IPS DF 4.7 (cell line): Measurements from ENCODE around the gene LILRA2.
"Not testable (repeated sequence)": the region's sequence is repeated elsewhere in the genome, so short reads cannot be mapped to it uniquely, and the experiment has no call there.

Source experiments
- DNase-seq: peaks from one replicate; pipeline ENCODE4 v3.0.0-alpha.2; 2013; ENCODE audit warnings: low spot score; ENCODE audit errors: extremely low read depth

Gene LILRA2

DNA sequence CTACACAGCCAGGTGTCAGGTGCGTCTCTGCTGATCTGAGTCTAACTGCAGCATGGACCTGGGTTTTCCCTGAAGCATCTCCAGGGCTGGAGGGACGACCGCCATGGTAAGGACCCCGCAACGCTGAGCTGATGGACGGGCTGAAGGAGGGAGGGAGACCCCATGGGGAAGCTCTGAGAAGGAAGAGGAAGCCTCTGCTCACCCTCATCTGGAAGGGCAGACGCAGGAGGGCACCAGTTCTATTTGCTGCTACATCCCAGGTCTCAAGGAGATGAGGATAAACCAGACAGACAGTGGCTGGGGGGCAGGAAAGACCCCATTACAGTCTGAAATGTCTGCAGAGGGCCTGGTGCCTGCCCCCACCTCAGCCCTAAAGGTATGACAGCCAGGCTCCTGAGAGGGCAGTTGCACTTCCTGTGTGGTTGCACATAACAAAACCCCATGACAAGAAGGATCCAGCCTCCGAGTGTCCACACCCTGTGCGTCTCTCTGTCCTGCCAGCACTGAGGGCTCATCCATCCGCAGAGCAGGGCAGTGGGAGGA lies at the start of gene LILRA2:
TSS of gene LILRA2 (plus strand) at position 461 of the 543 bp plus-strand sequence. CDS start 89 bp downstream, outside the sequence.
- no peak for DNase-seq

DNA sequence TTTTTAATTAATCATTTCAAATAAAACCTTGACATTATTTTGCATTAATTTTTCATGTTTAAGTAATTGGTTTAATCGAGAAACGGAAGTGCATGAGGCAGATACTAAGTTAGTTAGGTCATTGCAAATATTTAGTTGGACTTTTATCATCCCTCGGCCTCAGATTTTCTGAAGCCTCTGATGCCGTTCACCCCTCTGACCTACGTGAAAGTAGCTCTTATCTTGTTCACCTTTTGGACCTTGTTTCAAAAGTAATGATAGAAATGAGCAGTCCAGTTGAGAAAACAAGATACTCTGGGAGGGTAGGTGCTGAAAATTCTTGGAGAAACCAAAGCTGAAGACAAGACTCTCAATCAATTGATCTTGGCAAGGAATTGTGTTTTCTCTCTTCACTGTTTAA lies 48.0 kb upstream of the LILRA2 start:
- no peak for DNase-seq

GRCh38 chr19:54526972-54527371 lies 46.6 kb upstream of the LILRA2 start:
- no peak for DNase-seq

DNA sequence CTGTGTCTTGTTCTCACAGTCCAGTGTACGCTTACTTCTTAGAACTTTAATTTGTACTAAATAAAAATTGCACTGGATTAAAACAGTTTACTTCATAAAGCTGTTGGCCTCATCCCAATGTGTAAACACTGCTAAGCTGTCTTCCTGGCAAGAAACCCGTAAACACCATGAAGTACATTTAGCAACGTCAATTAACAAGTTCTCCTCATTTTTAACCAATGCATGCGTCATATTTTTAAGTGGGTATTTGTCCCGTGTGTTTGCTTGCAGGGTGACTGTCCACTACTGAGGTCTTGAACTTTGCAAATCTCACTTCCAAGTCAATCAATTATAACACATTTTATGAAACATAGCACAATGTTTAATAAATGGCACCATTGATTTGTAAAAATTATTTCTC lies 42.7 kb upstream of the LILRA2 start:
- DNase-seq = no peak

DNA sequence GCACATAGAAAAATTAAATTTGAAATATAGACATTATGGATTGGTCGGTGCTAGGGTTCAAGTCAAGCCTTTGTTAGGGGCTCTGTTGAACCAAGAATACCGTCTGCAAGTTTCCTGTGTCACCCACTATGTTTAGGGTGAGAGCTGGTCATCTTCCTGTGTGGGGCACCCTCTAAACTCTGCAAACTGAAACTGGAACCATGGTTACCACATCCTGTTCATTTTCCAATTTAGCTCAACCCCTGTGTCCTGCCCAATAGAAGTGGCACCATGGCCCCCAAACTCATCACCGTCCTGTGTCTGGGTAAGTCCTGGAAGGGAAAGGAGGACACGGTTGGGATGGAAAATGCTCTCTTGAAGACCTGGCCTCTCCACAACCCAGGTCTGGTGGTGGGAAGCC lies 41.1 kb upstream of the LILRA2 start:
- DNase-seq = no peak

GRCh38 chr19:54533476-54533875 lies 40.1 kb upstream of the LILRA2 start:
- DNase-seq = no peak

GRCh38 chr19:54534156-54534555 lies 39.4 kb upstream of the LILRA2 start:
- DNase-seq = no peak

DNA sequence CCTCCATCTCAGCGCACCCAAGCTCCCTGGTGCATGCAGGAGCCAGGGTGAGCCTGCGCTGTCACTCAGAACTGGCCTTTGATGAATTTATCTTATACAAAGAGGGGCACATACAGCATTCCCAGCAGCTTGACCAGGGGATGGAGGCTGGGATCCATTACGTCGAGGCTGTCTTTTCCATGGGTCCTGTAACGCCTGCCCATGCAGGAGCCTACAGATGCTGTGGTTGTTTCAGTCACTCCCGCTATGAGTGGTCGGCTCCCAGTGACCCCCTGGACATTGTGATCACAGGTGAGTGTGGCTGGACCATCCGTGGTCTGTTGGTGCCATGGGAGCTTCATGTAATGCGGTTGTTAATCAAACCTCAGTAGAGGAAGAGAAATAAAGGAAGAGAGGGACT lies 38.0 kb upstream of the LILRA2 start:
- DNase-seq = no peak

DNA sequence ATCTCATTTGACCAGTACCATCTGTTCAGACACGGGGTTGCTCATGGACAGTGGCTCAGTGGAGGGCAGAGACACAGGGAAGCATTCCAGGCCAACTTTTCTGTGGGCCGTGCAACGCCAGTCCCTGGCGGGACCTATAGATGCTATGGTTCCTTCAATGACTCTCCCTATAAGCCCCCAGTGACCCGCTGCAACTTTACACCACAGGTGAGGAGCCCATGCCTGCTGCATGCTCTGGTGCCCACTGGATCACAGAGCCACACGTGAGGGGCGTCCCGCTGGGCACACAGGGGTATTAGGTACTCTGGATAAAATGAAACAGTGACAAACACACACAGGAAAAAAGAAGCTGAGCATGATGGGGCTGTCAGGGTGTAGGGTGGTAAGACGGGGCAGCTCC lies 36.6 kb upstream of the LILRA2 start:
- no peak for DNase-seq

- no peak for DNase-seq
Observed at GRCh38 chr19:54541712-54542111, 31.9 kb upstream of the LILRA2 start.

DNA sequence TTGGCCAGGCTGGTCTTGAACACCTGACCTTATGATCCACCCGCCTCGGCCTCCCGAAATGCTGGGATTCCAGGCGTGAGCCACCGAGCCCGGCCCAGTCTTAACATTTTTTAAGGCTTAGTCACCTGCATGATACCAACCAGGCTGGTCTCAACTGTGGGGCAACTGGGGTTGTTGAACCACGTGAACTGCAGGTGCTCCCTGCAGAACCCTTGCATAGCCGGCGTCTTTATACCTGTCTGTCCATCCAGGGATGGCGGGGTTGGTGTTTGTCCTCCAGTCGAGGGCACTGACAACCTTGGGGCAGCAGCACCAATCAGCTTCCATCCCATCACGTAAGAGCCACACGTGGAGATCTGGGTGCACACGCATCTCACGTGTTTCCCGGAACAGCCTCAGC lies 24.8 kb upstream of the LILRA2 start:
- no peak for DNase-seq

DNA sequence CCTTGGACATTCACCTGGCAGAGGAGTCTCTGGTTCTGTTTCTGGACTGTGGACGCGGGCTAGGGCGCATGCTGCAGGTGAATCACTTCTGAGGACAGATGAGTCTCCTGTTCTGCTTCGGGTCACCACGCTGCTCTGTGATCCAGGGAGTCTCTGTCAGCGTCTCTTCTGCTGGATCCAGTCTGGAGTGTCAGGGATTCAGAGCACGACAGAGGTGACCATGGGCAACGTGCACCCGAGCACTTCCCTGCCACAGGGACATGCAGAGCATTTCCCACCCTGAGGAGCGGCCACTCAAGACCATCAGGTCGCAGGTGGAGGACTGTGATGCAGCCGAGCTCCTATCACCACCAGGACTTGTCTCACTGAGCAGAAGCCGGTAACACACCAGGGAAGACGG lies 24.4 kb upstream of the LILRA2 start:
- DNase-seq = no peak

GRCh38 chr19:54551293-54551692 lies 22.3 kb upstream of the LILRA2 start:
- no peak for DNase-seq

DNA sequence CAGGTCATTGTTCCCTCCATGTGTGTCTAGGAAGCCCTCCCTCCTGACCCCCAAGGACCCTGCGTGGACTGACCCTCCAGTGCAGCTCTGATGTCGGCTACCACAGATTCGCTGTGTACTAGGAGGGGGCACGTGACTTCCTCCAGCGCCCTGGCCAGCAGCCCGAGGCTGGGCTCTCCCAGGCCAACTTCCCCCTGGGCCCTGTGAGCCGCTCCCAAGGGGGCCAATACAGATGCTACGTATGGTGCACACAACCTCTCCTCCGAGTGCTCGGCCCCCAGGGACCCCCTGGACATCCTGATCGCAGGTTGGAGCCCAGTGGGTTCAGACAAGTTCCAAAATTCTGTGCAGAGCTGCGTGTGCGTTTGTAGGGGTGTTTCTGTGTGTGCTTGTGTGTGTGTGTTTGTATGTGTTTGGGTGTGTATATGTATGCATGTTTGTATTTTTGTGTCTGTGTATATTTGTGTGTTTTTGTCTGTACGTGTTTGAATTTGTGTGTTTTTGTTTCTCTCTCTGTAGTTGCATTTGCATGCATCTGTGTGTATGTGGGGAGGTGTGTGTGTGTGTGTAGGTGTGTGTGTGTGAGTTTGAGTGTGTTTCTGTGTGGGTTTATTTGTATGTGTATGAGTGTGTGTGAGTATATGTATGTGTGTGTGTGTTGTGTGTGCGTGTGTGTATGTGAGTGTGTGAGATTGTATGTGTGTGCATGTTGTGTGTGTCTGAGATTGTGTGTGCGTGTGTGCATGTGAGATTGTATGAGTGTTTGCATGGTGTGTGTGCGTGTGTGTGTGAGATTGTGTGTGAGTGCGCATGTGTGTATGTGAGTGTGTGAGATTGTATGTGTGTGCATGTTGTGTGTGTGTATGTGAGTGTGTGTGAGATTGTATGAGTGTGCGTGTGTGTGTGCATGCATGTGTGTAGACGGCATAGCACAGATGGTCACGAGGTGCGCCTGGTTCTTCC lies 21.4 kb upstream of the LILRA2 start:
- DNase-seq = no peak

DNA sequence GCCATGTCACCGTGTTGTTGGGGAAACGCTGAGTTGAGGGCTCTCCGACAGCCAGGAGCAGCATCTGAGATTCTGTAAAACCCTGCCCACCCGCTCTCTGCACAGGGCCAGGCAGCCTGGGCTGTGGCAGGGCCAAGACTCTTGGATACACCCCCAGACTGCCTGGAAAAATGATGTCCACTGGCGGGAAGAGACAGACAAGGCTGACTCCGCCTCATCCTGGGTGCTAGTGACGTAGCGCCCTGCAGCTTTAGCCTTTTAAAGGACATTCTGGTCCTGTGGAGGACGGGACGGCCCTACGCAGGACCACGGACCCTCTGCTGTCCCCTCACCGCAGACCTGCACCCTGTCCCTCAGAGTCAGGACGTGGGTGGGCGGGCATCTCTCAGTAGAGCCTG lies 20.7 kb upstream of the LILRA2 start:
- no peak for DNase-seq

- no peak for DNase-seq
Observed at GRCh38 chr19:54554006-54554405, 19.6 kb upstream of the LILRA2 start.

- no peak for DNase-seq
Observed at GRCh38 chr19:54554896-54555295, 18.7 kb upstream of the LILRA2 start.

DNA sequence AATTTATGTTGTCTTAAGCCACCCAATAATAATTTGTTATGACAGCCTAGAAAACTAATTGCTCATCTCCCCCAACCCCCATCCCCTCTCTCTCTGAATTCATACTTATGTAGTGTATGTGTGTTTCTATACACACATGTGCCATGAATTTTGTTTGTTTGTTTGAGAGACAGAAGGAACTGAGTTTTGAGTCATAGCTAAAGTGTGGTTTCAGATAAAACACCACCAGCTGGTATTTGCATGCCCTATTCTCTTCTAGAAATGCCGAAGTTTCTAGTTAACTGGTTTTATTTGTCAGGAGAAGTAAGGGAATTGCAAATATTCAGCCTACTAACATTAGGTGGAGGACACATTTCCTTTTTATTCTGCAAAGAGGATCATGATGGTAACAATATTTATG lies 17.4 kb upstream of the LILRA2 start:
- DNase-seq = no peak

DNA sequence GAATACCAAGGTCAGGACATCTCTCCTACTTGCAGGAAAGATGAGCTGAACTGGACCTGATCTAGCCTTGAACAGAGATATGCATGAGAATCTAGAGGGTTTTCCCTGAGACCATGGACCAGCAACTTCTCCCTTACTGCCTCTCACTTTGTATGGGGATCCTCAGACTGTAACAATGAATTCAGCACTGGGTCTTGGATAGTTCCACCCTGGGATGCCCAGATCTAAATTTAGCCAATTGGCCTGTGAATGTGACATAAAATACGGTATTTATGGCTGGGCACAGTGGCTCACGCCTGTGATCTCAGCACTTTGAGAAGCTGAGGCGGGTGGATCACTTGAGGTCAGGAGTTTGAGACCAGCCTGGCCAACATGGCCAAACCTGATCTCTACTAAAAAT lies 15.3 kb upstream of the LILRA2 start:
- DNase-seq = no peak

GRCh38 chr19:54560881-54561385 lies 12.7 kb upstream of the LILRA2 start:
- DNase-seq = no peak

DNA sequence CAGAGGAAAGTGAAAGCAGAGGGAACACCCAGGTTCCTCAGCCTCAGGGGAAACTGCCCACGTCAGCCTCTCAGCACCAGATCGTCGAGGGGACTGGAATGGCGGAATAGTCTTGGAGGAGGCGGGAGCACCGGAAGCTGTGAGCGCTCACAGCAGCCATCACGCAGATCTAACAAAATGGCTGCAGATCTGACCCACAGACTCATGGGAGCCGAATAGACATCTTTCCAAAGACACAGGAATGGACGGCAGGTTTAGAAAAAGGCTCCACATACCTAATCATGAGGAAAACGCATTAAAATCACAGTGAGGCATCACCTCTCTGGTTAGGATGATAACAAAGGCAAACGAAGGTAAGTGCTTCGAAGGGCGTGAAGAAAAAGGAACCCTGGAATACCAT lies 11.8 kb upstream of the LILRA2 start:
- no peak for DNase-seq

- not testable (repeated sequence) for DNase-seq
Observed at GRCh38 chr19:54563206-54563605, 10.4 kb upstream of the LILRA2 start.

- DNase-seq = no peak
Observed at GRCh38 chr19:54570316-54570715, 3.3 kb upstream of the LILRA2 start.
